ENCODE results near the gene OR1A2. TPM values are rescaled to one million over a fixed set of nuclear protein-coding genes. Genes with fewer than 3 reads are reported as not detected.
"Not testable (repeated sequence)": the region's sequence is repeated elsewhere in the genome, so short reads cannot be mapped to it uniquely, and the experiment has no call there.

The OR1A2 gene, protein sequence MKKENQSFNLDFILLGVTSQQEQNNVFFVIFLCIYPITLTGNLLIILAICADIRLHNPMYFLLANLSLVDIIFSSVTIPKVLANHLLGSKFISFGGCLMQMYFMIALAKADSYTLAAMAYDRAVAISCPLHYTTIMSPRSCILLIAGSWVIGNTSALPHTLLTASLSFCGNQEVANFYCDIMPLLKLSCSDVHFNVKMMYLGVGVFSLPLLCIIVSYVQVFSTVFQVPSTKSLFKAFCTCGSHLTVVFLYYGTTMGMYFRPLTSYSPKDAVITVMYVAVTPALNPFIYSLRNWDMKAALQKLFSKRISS
- not detected in 2 replicates for total RNA-seq (2012; rRNA removed)

DNA sequence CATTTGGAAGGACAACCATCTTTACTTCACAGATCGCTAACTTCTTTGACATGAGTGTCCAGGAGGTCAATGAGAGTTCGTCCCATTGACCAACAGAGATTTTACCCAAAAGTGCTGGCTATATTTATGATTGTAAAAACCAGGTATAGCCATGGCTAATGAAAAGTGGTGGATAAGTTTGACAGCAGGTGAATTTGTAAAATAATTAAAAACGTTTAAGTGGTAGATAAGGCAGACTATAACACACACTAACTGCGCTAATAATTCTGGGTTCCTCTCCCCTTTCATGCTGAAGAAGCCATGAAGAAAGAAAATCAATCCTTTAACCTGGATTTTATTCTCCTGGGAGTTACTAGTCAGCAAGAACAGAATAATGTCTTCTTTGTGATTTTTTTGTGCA lies at the start of gene OR1A2:
Gene OR1A2 (plus strand): TSS at position 301 of the 400 bp plus-strand sequence. CDS start 0 bp downstream, at position 301.
- no peaks in the 10 kb centered on the region for H3K36me3 ChIP-seq (ENCODE audit: insufficient read depth, low read length)
- no peak within 1 kb of the TSS for H3K9ac ChIP-seq (ENCODE audit: low read depth, low read length)
- no peaks in the 10 kb centered on the region for H3K9me3 ChIP-seq (replicated peaks; ENCODE audit: low read length)
- H3K27me3 ChIP-seq (ENCODE audit: control insufficient read depth, insufficient read depth, low read length): no peaks in the 10 kb centered on the region
- no peaks in the 10 kb centered on the region for H3K4me1 ChIP-seq (ENCODE audit: control insufficient read depth, insufficient read depth, low read length)
- H3K4me2 ChIP-seq (ENCODE audit: low read length): no peak within 1 kb of the TSS
- H3K4me3 ChIP-seq (ENCODE audit: low read length): no peak within 1 kb of the TSS

DNA sequence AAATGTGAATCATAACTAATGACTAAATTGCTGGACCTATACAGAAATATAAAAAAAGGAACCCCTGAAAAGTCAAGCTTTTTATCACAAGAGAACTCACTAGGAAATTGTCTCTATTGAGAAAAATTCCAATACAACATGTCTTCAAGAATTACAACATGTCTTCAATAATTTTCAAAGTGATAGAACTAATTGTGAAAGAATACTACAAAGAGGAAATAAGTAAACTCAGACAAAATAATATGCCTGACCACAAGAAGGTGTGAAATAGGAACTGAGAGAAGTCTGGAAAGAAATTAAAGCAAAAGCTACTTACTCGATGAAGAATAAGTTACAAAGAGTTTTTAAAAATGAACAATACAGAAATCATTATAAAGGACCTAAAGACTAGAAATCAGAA lies 40.1 kb upstream of the OR1A2 start:
- H3K4me1 ChIP-seq (ENCODE audit: control insufficient read depth, insufficient read depth, low read length): no peaks in the 10 kb centered on the region
- no peaks in the 10 kb centered on the region for H3K9me3 ChIP-seq (replicated peaks; ENCODE audit: low read length)
- no peak overlapping the region for H3K4me2 ChIP-seq (ENCODE audit: low read length)
- H3K9ac ChIP-seq (ENCODE audit: low read depth, low read length): no peak overlapping the region
- H3K4me3 ChIP-seq (ENCODE audit: low read length): no peak overlapping the region
- no peaks in the 10 kb centered on the region for H3K36me3 ChIP-seq (ENCODE audit: insufficient read depth, low read length)
- H3K27me3 ChIP-seq (ENCODE audit: control insufficient read depth, insufficient read depth, low read length): no peaks in the 10 kb centered on the region

DNA sequence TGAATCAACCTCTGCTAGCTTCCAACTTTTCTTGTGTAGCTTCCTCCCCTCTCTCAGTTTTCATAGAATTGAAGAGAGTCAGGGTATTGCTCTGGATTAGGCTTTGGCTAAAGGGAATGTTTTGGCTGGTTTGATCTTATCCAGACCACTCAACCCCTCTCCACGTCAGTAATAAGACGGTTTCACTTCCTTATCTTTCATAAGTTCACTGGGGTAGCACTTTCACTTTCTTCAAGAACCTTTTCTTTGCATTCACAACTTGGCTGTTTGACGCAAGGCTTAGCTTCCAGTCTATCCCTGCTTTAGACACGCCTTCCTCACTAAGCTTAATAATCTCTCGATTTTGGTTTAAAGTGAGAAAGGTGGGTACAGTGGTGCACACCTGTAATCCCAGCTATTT lies 29.7 kb upstream of the OR1A2 start:
- Histone ChIP-seq H3K4me2 (ENCODE audit: low read length) (no peak overlapping the region), H3K9ac (ENCODE audit: low read depth, low read length) (no peak overlapping the region), H3K27me3 (ENCODE audit: control insufficient read depth, insufficient read depth, low read length) (no peaks in the 10 kb centered on the region), H3K9me3 (replicated peaks; ENCODE audit: low read length) (no peaks in the 10 kb centered on the region), H3K4me1 (ENCODE audit: control insufficient read depth, insufficient read depth, low read length) (no peaks in the 10 kb centered on the region), H3K36me3 (ENCODE audit: insufficient read depth, low read length) (no peaks in the 10 kb centered on the region), H3K4me3 (ENCODE audit: low read length) (no peak overlapping the region)

DNA sequence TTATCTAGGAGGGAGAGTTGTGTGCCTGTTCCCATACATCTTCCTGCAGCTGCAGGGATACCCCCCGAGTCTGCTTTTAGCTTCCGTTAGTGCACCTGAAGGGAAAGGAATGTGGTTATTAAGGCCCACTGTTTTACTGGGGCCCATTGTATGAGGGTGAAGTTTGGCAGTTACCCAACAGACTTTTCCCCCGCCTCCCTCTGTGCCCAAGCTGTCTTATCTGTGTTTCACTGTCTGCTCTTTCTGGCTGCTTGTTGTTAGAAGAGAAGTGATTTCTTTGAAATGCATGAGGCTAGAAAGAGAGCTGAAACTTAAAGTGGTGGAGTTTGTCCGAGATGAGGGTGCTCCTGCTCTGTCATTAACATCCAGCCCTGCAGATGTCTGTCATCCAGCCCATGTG lies 7.4 kb upstream of the OR1A2 start:
- Histone ChIP-seq H3K9me3 (replicated peaks; ENCODE audit: low read length) (no peaks in the 10 kb centered on the region), H3K36me3 (ENCODE audit: insufficient read depth, low read length) (no peaks in the 10 kb centered on the region), H3K4me1 (ENCODE audit: control insufficient read depth, insufficient read depth, low read length) (no peaks in the 10 kb centered on the region), H3K9ac (ENCODE audit: low read depth, low read length) (no peak overlapping the region), H3K27me3 (ENCODE audit: control insufficient read depth, insufficient read depth, low read length) (no peaks in the 10 kb centered on the region), H3K4me3 (ENCODE audit: low read length) (no peak overlapping the region), H3K4me2 (ENCODE audit: low read length) (no peak overlapping the region)

DNA sequence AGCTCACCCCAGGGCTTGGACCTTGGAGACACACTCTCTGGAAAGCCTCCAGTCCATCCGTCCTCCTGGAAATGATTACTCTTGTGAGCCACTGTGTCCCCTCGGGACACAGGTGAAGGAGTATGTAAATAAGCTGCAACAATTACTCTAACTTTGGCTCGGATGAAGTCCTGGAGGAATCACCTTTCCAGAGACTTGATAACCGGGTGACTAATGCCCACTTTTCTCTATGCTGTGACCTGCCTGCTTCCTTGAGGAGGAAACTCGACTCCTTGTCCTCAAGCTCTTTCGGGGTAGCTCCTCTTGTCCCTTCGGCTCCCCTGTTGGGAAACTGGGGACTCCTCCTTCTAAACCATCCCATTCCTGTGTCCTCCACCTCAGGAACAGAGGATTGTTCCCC lies 10.0 kb downstream of the OR1A2 start, which contains the start of gene OR1A1:
Gene OR1A1 (plus strand): TSS at position 301 of the 400 bp plus-strand sequence. CDS start 7,954 bp downstream, outside the sequence.
- Histone ChIP-seq H3K9ac (ENCODE audit: low read depth, low read length) (no peak within 1 kb of the TSS), H3K4me3 (ENCODE audit: low read length) (no peak within 1 kb of the TSS), H3K27me3 (ENCODE audit: control insufficient read depth, insufficient read depth, low read length) (no peaks in the 10 kb centered on the region), H3K4me2 (ENCODE audit: low read length) (no peak within 1 kb of the TSS), H3K4me1 (ENCODE audit: control insufficient read depth, insufficient read depth, low read length) (no peaks in the 10 kb centered on the region), H3K36me3 (ENCODE audit: insufficient read depth, low read length) (no peaks in the 10 kb centered on the region), H3K9me3 (replicated peaks; ENCODE audit: low read length) (no peaks in the 10 kb centered on the region)

DNA sequence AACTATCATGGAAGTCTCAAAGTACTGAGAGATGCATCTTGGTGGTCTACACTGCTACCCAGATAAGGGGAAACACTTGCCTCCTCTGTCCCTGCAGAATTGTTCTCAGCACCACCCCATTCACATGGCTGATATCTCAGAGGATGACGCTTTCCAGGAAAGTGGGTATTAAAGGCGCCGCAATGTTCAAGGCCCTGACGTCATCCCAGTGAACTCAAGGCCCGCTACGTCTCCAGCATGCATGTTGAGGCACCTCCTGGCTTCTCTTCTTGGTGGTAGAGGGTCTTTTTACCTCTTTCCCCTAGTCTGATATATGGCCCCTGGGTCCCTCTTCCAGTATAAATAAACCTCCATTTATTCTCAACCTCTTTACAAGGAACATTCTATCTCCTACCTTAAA lies 11.2 kb downstream of the OR1A2 start:
- no peak overlapping the region for H3K9ac ChIP-seq (ENCODE audit: low read depth, low read length)
- no peak overlapping the region for H3K4me2 ChIP-seq (ENCODE audit: low read length)
- no peaks in the 10 kb centered on the region for H3K9me3 ChIP-seq (replicated peaks; ENCODE audit: low read length)
- no peaks in the 10 kb centered on the region for H3K36me3 ChIP-seq (ENCODE audit: insufficient read depth, low read length)
- H3K4me1 ChIP-seq (ENCODE audit: control insufficient read depth, insufficient read depth, low read length): no peaks in the 10 kb centered on the region
- H3K27me3 ChIP-seq (ENCODE audit: control insufficient read depth, insufficient read depth, low read length): no peaks in the 10 kb centered on the region
- H3K4me3 ChIP-seq (ENCODE audit: low read length): no peak overlapping the region

DNA sequence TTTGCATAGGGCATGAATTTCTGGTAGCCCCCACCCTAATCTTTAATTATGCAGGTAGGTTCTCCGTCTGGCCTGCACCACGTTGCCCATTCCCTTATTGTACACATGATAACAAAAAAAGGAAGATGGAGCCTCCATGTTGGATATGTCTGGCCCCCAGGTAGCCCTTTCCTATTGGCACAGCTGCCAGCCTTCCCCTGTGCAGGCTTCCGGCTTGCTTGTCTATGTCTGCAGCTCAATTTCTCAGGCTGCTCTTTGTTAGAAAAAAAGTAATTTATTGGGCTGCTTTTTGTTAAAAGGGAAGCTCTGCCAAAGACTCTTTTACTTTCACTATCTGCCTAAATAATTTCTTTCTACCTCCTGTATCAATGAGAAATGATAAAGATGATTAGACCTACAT lies 15.7 kb downstream of the OR1A2 start:
- Histone ChIP-seq H3K4me2 (ENCODE audit: low read length) (no peak overlapping the region), H3K36me3 (ENCODE audit: insufficient read depth, low read length) (no peaks in the 10 kb centered on the region), H3K27me3 (ENCODE audit: control insufficient read depth, insufficient read depth, low read length) (no peaks in the 10 kb centered on the region), H3K4me3 (ENCODE audit: low read length) (no peak overlapping the region), H3K9me3 (replicated peaks; ENCODE audit: low read length) (no peaks in the 10 kb centered on the region), H3K4me1 (ENCODE audit: control insufficient read depth, insufficient read depth, low read length) (no peaks in the 10 kb centered on the region), H3K9ac (ENCODE audit: low read depth, low read length) (no peak overlapping the region)

DNA sequence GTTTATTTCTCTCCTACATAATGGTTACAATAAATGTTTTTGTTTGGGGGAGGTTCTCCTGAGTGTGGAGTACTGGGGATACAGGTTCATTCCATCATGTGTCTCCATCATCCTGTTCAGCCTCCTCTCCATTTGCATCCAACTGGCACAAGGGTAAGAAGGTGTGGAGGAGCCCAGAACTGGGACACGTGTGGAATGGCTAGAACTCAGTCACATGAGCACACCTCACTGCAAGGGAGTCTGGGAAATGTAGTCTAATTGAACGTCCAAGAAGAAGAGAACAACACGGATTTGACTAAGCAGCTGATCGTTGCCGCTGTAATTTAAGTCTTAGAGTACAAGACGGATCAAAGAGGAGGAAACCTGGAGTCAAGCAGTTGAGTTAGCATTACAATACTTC lies 16.3 kb downstream of the OR1A2 start:
- Histone ChIP-seq H3K36me3 (ENCODE audit: insufficient read depth, low read length) (no peaks in the 10 kb centered on the region), H3K4me2 (ENCODE audit: low read length) (no peak overlapping the region), H3K9me3 (replicated peaks; ENCODE audit: low read length) (no peaks in the 10 kb centered on the region), H3K9ac (ENCODE audit: low read depth, low read length) (no peak overlapping the region), H3K4me1 (ENCODE audit: control insufficient read depth, insufficient read depth, low read length) (no peaks in the 10 kb centered on the region), H3K4me3 (ENCODE audit: low read length) (no peak overlapping the region), H3K27me3 (ENCODE audit: control insufficient read depth, insufficient read depth, low read length) (no peaks in the 10 kb centered on the region)

DNA sequence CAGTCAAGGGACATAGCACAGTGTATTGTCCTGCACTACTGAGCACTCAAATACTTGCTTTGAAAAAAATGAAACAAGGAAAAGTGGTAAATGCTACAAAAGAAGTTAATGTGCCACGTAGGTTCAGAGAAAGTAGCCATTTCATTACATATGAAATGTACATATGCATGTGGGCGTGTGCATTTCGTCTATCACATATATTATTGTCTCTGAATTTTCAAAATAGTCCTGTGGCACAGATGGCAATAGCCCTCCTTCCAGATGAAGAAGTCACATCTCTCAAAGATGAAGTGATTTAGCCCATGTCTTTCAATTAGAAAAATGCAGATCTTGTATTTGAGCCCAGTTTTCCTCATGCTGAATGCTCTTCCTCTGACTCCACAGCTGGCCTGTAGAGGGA lies 22.7 kb downstream of the OR1A2 start:
- H3K4me3 ChIP-seq (ENCODE audit: low read length); H3K4me2 ChIP-seq (ENCODE audit: low read length); H3K9ac ChIP-seq (ENCODE audit: low read depth, low read length); H3K4me1 ChIP-seq (ENCODE audit: control insufficient read depth, insufficient read depth, low read length); H3K27me3 ChIP-seq (ENCODE audit: control insufficient read depth, insufficient read depth, low read length); H3K9me3 ChIP-seq (replicated peaks; ENCODE audit: low read length); H3K36me3 ChIP-seq (ENCODE audit: insufficient read depth, low read length): not testable (repeated sequence)

DNA sequence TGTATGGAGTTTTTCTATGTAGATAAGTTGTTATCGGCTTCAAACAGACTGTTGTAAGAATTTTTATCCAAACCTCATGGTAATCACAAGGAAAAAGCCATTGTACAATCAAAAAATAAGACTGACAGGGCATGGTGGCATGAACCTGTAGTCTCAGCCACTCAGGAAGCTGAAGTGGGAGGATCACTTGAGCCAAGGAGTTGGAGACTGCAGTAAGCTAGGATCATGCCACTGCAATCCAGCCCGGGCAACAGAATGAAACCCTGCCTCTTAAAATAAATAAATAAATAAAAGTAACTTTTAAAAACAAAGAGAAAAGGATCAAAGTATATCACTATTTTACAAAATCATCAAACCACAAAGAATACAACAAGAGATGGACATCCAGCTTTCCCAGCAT lies 24.5 kb downstream of the OR1A2 start:
- Histone ChIP-seq H3K4me2 (ENCODE audit: low read length) (no peak overlapping the region), H3K9ac (ENCODE audit: low read depth, low read length) (no peak overlapping the region), H3K4me1 (ENCODE audit: control insufficient read depth, insufficient read depth, low read length) (no peaks in the 10 kb centered on the region), H3K27me3 (ENCODE audit: control insufficient read depth, insufficient read depth, low read length) (no peaks in the 10 kb centered on the region), H3K9me3 (replicated peaks; ENCODE audit: low read length) (no peaks in the 10 kb centered on the region), H3K36me3 (ENCODE audit: insufficient read depth, low read length) (no peaks in the 10 kb centered on the region), H3K4me3 (ENCODE audit: low read length) (no peak overlapping the region)

DNA sequence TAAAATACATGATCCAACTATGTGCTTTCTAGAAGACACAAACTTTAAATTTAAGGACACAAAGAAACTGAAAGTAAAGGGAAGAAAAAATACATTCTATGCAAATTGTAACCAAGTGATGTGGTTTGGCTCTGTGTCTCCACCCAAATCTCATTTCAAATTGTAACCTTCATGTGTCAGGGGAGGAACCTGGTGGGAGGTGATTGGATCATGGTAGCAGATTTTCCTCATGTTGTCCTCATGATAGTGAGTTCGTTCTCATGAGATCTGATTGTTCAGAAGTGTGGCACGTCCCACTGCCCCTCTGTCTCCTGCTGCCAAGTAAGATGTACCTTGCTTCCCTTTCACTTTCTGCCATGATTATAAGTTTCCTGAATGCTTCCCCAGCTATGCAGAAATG lies 25.2 kb downstream of the OR1A2 start:
- H3K4me3 ChIP-seq (ENCODE audit: low read length): no peak overlapping the region
- H3K9me3 ChIP-seq (replicated peaks; ENCODE audit: low read length): no peaks in the 10 kb centered on the region
- H3K4me2 ChIP-seq (ENCODE audit: low read length): no peak overlapping the region
- H3K36me3 ChIP-seq (ENCODE audit: insufficient read depth, low read length): no peaks in the 10 kb centered on the region
- H3K4me1 ChIP-seq (ENCODE audit: control insufficient read depth, insufficient read depth, low read length): no peaks in the 10 kb centered on the region
- no peaks in the 10 kb centered on the region for H3K27me3 ChIP-seq (ENCODE audit: control insufficient read depth, insufficient read depth, low read length)
- no peak overlapping the region for H3K9ac ChIP-seq (ENCODE audit: low read depth, low read length)

DNA sequence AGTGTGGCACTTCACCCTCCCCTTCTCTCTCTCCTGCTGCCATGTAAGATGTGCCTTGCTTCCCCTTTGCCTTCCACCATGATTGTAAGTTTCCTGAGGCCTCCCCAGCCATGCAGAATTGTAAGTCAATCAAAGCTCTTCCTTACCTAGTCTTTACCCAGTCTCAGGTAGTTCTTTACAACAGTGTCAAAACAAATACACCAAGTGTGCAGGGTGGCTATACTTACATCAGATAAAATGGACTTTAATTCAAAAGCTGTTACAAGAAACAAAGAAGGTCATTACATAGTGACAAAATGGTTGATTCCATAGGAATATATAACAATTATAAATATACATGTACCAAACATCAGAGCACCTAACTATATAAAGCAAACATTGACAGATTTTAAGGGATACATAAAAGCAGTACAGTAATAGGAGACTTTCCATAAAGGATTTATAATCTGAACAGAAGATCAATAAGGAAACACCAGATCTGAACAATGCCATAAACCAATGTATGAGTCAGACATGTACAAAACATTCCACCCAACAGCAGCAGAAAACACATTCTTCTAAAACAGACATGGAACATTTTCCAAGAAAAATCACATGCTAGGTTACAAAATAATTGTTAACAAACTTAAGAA lies 27.5 kb downstream of the OR1A2 start:
- H3K27me3 ChIP-seq (ENCODE audit: control insufficient read depth, insufficient read depth, low read length); H3K9me3 ChIP-seq (replicated peaks; ENCODE audit: low read length); H3K4me2 ChIP-seq (ENCODE audit: low read length); H3K4me3 ChIP-seq (ENCODE audit: low read length); H3K9ac ChIP-seq (ENCODE audit: low read depth, low read length); H3K36me3 ChIP-seq (ENCODE audit: insufficient read depth, low read length); H3K4me1 ChIP-seq (ENCODE audit: control insufficient read depth, insufficient read depth, low read length): not testable (repeated sequence)
